Measurements from ENCODE around the gene GPR17. TPM values are rescaled to one million over a fixed set of nuclear protein-coding genes. Genes with fewer than 3 reads are reported as not detected.

The GPR17 gene
- total RNA-seq, 1 experiment from 2014 or later, result 0.35 TPM

- Mint-ChIP-seq H3K4me3 (0 out of 5 replicates have a peak overlapping the region, but pooled peaks of 1 of the 2 experiments have one; percentile 39), H3K9me3 (no peaks in the 10 kb centered on the region), H3K27me3 (ENCODE audit: low read depth) (peaks cover 46% of the 10 kb centered on the region), H3K4me1 (peaks cover 10 to 17% of the 10 kb centered on the region in 2 experiments), H3K36me3 (ENCODE audit: insufficient read depth in 1 of 3, low read depth in 3 of 3) (no peaks in the 10 kb centered on the region; a peak in 1 of 7 replicates), H3K27ac (no peak overlapping the region)
- no peaks in the 10 kb centered on the region for H3K9me3 ChIP-seq (ENCODE audit: control insufficient read depth, low read depth, low read length)
- H3K23ac ChIP-seq (ENCODE audit: insufficient read length, low read depth, low read length), result no peak overlapping the region
- no peak overlapping the region for H3K9ac ChIP-seq (ENCODE audit: extremely low read depth, insufficient read length, low read length)
- H3K4me1 ChIP-seq (ENCODE audit: insufficient read depth, low read length), result no peaks in the 10 kb centered on the region; the same call in 1 of the 2 replicates
- H2AK5ac ChIP-seq (ENCODE audit: insufficient read length, low read length), result no peak overlapping the region
- no peak overlapping the region for H4K8ac ChIP-seq (replicated peaks; ENCODE audit: insufficient read length, low read depth, low read length)
- no peak overlapping the region for H3K56ac ChIP-seq (ENCODE audit: insufficient read length, low read depth, low read length)
- H3T11ph ChIP-seq (ENCODE audit: low read length), result no peak overlapping the region
- WGBS (ENCODE audit: extremely low coverage, insufficient read length, low lambda C conversion rate), result no CpG with 5 or more reads among the region's 19 CpGs
- H3K18ac ChIP-seq (ENCODE audit: insufficient read length, low read depth, low read length), result no peak overlapping the region
- no peak overlapping the region for H2BK5ac ChIP-seq (ENCODE audit: insufficient read length, low read length)
- no peak overlapping the region for H2BK12ac ChIP-seq (ENCODE audit: insufficient read length, low read depth, low read length)
- peaks cover 3% of the 10 kb centered on the region for H3K23me2 ChIP-seq (ENCODE audit: insufficient read length, low read depth, low read length, poor library complexity, severe bottlenecking)
- H3K27ac ChIP-seq (ENCODE audit: insufficient read length, low read depth, low read length), result no peak overlapping the region
- no peak overlapping the region for H2BK120ac ChIP-seq (ENCODE audit: low read depth, low read length, poor library complexity, severe bottlenecking)
- H3K14ac ChIP-seq (ENCODE audit: insufficient read depth, low read length), result no peak overlapping the region
- H2AFZ ChIP-seq (ENCODE audit: low read length), result no peak overlapping the region
- no peak overlapping the region for H2BK20ac ChIP-seq (ENCODE audit: low read depth, low read length, poor library complexity, severe bottlenecking)
- no peak overlapping the region for H4K91ac ChIP-seq (ENCODE audit: insufficient read length, low read depth, low read length)
- H4K20me1 ChIP-seq (ENCODE audit: control insufficient read depth, insufficient read depth, insufficient read length), result no peaks in the 10 kb centered on the region
- H4K5ac ChIP-seq (ENCODE audit: insufficient read length, low read depth, low read length), result no peak overlapping the region
- H3K4ac ChIP-seq (ENCODE audit: low read depth, low read length), result no peak overlapping the region
- DNase-seq, result peak; percentile 25
- no peak for TF ChIP-seq CTCF (conservative IDR thresholded peaks at IDR 0.05)
- H3K79me2 ChIP-seq (ENCODE audit: insufficient read depth, low read length), result no peaks in the 10 kb centered on the region
- H3K79me1 ChIP-seq (ENCODE audit: insufficient read depth, low read depth, low read length, poor library complexity, severe bottlenecking), result no peaks in the 10 kb centered on the region
- no peak overlapping the region for H3K4me2 ChIP-seq (ENCODE audit: insufficient read depth, insufficient read length, low read length)
- H2BK15ac ChIP-seq (ENCODE audit: low read depth, low read length), result no peak overlapping the region
- H3K27me3 ChIP-seq (ENCODE audit: insufficient read depth, low read length), result peaks cover 8% of the 10 kb centered on the region; the same call in 1 of the 2 replicates
Measured at GRCh38 chr2:127680706-127681287, 34.8 kb downstream of the GPR17 start.

Data from H9 (cell line).